Measurements from ENCODE around the gene TMEM54.

Gene TMEM54

GRCh38 chr1:32895325-32896215 is 5.6 kb downstream of the TMEM54 start:
- no peak overlapping the region for H3K4me3 ChIP-seq (ENCODE audit: low read depth, low read length)

- no peak overlapping the region for H3K4me3 ChIP-seq (ENCODE audit: low read depth, low read length)
These were observed 6.5 kb downstream of the TMEM54 start for GRCh38 chr1:32894681-32895080.

GRCh38 chr1:32894019-32894600 is 7.1 kb downstream of the TMEM54 start:
- peak overlapping the region; percentile 41 for H3K4me3 ChIP-seq (ENCODE audit: low read depth, low read length)

GRCh38 chr1:32893198-32894018 is 7.8 kb downstream of the TMEM54 start:
- H3K4me3 ChIP-seq (ENCODE audit: low read depth, low read length): peak overlapping the region; percentile 56

- H3K4me3 ChIP-seq (ENCODE audit: low read depth, low read length): peak overlapping the region; percentile 56
These were observed 8.6 kb downstream of the TMEM54 start for GRCh38 chr1:32892368-32893197.

GRCh38 chr1:32891630-32892029 is 9.6 kb downstream of the TMEM54 start:
- H3K4me3 ChIP-seq (ENCODE audit: low read depth, low read length): no peak overlapping the region

GRCh38 chr1:32891241-32891570 is 10.0 kb downstream of the TMEM54 start:
- H3K4me3 ChIP-seq (ENCODE audit: low read depth, low read length): no peak overlapping the region

- no peak overlapping the region for H3K4me3 ChIP-seq (ENCODE audit: low read depth, low read length)
These were observed 10.5 kb downstream of the TMEM54 start for GRCh38 chr1:32890516-32891240.

GRCh38 chr1:32889731-32890278 is 11.4 kb downstream of the TMEM54 start:
- H3K4me3 ChIP-seq (ENCODE audit: low read depth, low read length): no peak overlapping the region

- no peak overlapping the region for H3K4me3 ChIP-seq (ENCODE audit: low read depth, low read length)
These were observed 12.3 kb downstream of the TMEM54 start for GRCh38 chr1:32888677-32889420.

GRCh38 chr1:32888134-32888533 is 13.1 kb downstream of the TMEM54 start:
- no peak overlapping the region for H3K4me3 ChIP-seq (ENCODE audit: low read depth, low read length)

- H3K4me3 ChIP-seq (ENCODE audit: low read depth, low read length): no peak overlapping the region
These were observed 13.6 kb downstream of the TMEM54 start for GRCh38 chr1:32887623-32888022.

GRCh38 chr1:32886828-32887414 is 14.3 kb downstream of the TMEM54 start:
- H3K4me3 ChIP-seq (ENCODE audit: low read depth, low read length): no peak overlapping the region

- H3K4me3 ChIP-seq (ENCODE audit: low read depth, low read length): no peak within 1 kb of the TSS
These were observed 15.0 kb downstream of the TMEM54 start, which contains the start of gene HPCA for GRCh38 chr1:32886004-32886827. Gene HPCA, plus strand, starts transcription at chr1:32886491. Its CDS starts 2,408 bp downstream, at chr1:32888899.

- no peak overlapping the region for H3K4me3 ChIP-seq (ENCODE audit: low read depth, low read length)
These were observed 15.5 kb downstream of the TMEM54 start for GRCh38 chr1:32885676-32886003.

- no peak overlapping the region for H3K4me3 ChIP-seq (ENCODE audit: low read depth, low read length)
These were observed 16.5 kb downstream of the TMEM54 start for GRCh38 chr1:32884726-32885125.

GRCh38 chr1:32884032-32884372 is 17.2 kb downstream of the TMEM54 start:
- no peak overlapping the region for H3K4me3 ChIP-seq (ENCODE audit: low read depth, low read length)

Measured in iPS-11a (cell line).